NT2/D1 (cell line): Measurements from ENCODE around the gene TARS2.

ENCODE experiments used
- SUZ12 ChIP-seq: IDR thresholded peaks from 2 replicates; pipeline ENCODE4 v1.6.1; 2011; ENCODE audit not compliant: insufficient read length, insufficient read depth; ENCODE audit errors: extremely low read depth
- YY1 ChIP-seq: IDR thresholded peaks from 2 replicates; pipeline ENCODE4 v1.6.1; 2011; ENCODE audit not compliant: insufficient read length, insufficient read depth

GRCh38 chr1:150487763-150488115 lies 520 bp downstream of the TARS2 start:
- no peak for TF ChIP-seq YY1
- no peak for TF ChIP-seq SUZ12
